HEK293 (cell line): ENCODE results near the gene FNTB.

ENCODE experiments used
- CTCF ChIA-PET: fragments of 350-600 bp; formaldehyde crosslinking; extraction: SDS; loops from one replicate; lab custom pipeline; 2021; ENCODE audit warnings: antibody characterized with exemption; lab: Yijun Ruan, JAX
- POLR2A ChIA-PET: fragments of 300-600 bp; formaldehyde crosslinking; extraction: SDS; loops from one replicate; lab custom pipeline; 2020; ENCODE audit warnings: antibody characterized with exemption, inconsistent platforms; lab: Yijun Ruan, JAX
- H3K27ac ChIP-seq: fragments of 200-500 bp; sonication (Bioruptor generic); 2 replicates; pipeline ENCODE4 v1.5.1; 2014; ENCODE audit warnings: low read depth, low read length, control low read depth, inconsistent platforms; ENCODE audit errors: extremely low read depth
- H3K36me3 ChIP-seq, 2 experiments: fragments of 200-500 bp in 1 of 2; sonication (Bioruptor generic) in 1 of 2; 1 replicate in 1 of 2; 2 replicates in 1 of 2; pipeline ENCODE4 v1.5.1; 2014 to 2017; ENCODE audit warnings: inconsistent platforms in 2 of 2, low read length in 2 of 2; ENCODE audit not compliant: control insufficient read depth in 2 of 2, insufficient read depth in 1 of 2
- H3K4me1 ChIP-seq: fragments of 200-500 bp; sonication (Bioruptor generic); 2 replicates; pipeline ENCODE4 v1.5.1; 2014; ENCODE audit warnings: mild to moderate bottlenecking, low read length, inconsistent platforms; ENCODE audit not compliant: control insufficient read depth, insufficient read depth
- H3K4me3 ChIP-seq: 2 replicates; pipeline ENCODE4 v1.5.1; 2011; ENCODE audit warnings: low read depth, mild to moderate bottlenecking, control low read depth, low read length, moderate library complexity
- H3K9me3 ChIP-seq: fragments of 200-500 bp; sonication (Bioruptor generic); 2 replicates; pipeline ENCODE4 v1.5.1; 2014; ENCODE audit warnings: low read depth, low read length, inconsistent platforms; ENCODE audit not compliant: control insufficient read depth, insufficient read depth
- HOXC10 ChIP-seq: sonication (generic); formaldehyde crosslinking; IDR thresholded peaks from 2 replicates; pipeline ENCODE4 v1.8.1; 2023; ENCODE audit warnings: mild to moderate bottlenecking, missing genetic modification reagents
- MEIS1 ChIP-seq: sonication (generic); formaldehyde crosslinking; IDR thresholded peaks from 2 replicates; pipeline ENCODE4 v1.8.1; 2022; ENCODE audit warnings: missing genetic modification reagents, mild to moderate bottlenecking, borderline replicate concordance
- SP3 ChIP-seq: fragments of 450-650 bp; formaldehyde crosslinking; IDR thresholded peaks from 2 replicates; pipeline ENCODE4 v1.5.1; 2016; ENCODE audit warnings: missing biosample characterization, missing genetic modification characterization
- YY1 ChIP-seq: fragments of 450-650 bp; formaldehyde crosslinking; IDR thresholded peaks from 2 replicates; pipeline ENCODE4 v1.5.1; 2018; ENCODE audit warnings: missing biosample characterization, missing genetic modification characterization
- ZBTB21 ChIP-seq: fragments of 450-650 bp; formaldehyde crosslinking; IDR thresholded peaks from 2 replicates; pipeline ENCODE4 v1.5.1; 2017; ENCODE audit warnings: missing biosample characterization, missing genetic modification characterization
- ZNF221 ChIP-seq: fragments of 450-650 bp; formaldehyde crosslinking; IDR thresholded peaks from 2 replicates; pipeline ENCODE4 v1.5.1; 2017; ENCODE audit warnings: missing biosample characterization, missing genetic modification characterization, borderline replicate concordance
- ZNF223 ChIP-seq: fragments of 450-650 bp; formaldehyde crosslinking; IDR thresholded peaks from 2 replicates; pipeline ENCODE4 v1.5.1; 2016; ENCODE audit warnings: missing biosample characterization, missing genetic modification characterization
- ZNF24 ChIP-seq: fragments of 450-650 bp; formaldehyde crosslinking; IDR thresholded peaks from 2 replicates; pipeline ENCODE4 v1.5.1; 2016; ENCODE audit warnings: missing biosample characterization, missing genetic modification characterization
- ZNF350 ChIP-seq: fragments of 450-650 bp; formaldehyde crosslinking; IDR thresholded peaks from 2 replicates; pipeline ENCODE4 v1.5.0; 2017; ENCODE audit warnings: missing biosample characterization, mild to moderate bottlenecking, missing genetic modification characterization
- ZNF510 ChIP-seq: fragments of 450-650 bp; formaldehyde crosslinking; IDR thresholded peaks from 2 replicates; pipeline ENCODE4 v1.5.1; 2018; ENCODE audit warnings: mild to moderate bottlenecking, missing genetic modification characterization, missing biosample characterization; ENCODE audit not compliant: insufficient replicate concordance
- ZNF514 ChIP-seq: fragments of 450-650 bp; formaldehyde crosslinking; IDR thresholded peaks from 2 replicates; pipeline ENCODE4 v1.5.1; 2016; ENCODE audit warnings: missing biosample characterization, missing genetic modification characterization
- ZNF560 ChIP-seq: fragments of 450-650 bp; formaldehyde crosslinking; IDR thresholded peaks from 2 replicates; pipeline ENCODE4 v1.5.1; 2017; ENCODE audit warnings: missing biosample characterization, missing genetic modification characterization, borderline replicate concordance
- ZNF660 ChIP-seq: fragments of 450-650 bp; IDR thresholded peaks from 2 replicates; pipeline ENCODE4 v1.5.1; 2018; ENCODE audit warnings: missing biosample characterization, mild to moderate bottlenecking, missing genetic modification characterization
- ZNF830 ChIP-seq: fragments of 450-650 bp; IDR thresholded peaks from 2 replicates; pipeline ENCODE4 v1.5.0; 2018; ENCODE audit warnings: missing biosample characterization, missing genetic modification characterization, low read depth, mild to moderate bottlenecking, moderate library complexity
- ZNF843 ChIP-seq: fragments of 450-650 bp; formaldehyde crosslinking; IDR thresholded peaks from 2 replicates; pipeline ENCODE4 v1.5.1; 2016; ENCODE audit warnings: missing biosample characterization, missing genetic modification characterization
- TF ChIP-seq, protein P1 (sequence below): fragments of 450-650 bp; formaldehyde crosslinking; IDR thresholded peaks from 2 replicates; pipeline ENCODE4 v1.5.1; 2016; ENCODE audit warnings: missing biosample characterization, missing genetic modification characterization
- TF ChIP-seq, protein P2 (sequence below): fragments of 450-650 bp; formaldehyde crosslinking; conservative IDR thresholded peaks from 2 replicates; pipeline ENCODE4 v1.5.1; 2016; ENCODE audit warnings: low read depth, missing biosample characterization, missing genetic modification characterization
- TF ChIP-seq, protein P3 (sequence below): fragments of 450-650 bp; formaldehyde crosslinking; IDR thresholded peaks from 2 replicates; pipeline ENCODE4 v1.5.1; 2016; ENCODE audit warnings: missing biosample characterization, missing genetic modification characterization, borderline replicate concordance

Gene FNTB

DNA sequence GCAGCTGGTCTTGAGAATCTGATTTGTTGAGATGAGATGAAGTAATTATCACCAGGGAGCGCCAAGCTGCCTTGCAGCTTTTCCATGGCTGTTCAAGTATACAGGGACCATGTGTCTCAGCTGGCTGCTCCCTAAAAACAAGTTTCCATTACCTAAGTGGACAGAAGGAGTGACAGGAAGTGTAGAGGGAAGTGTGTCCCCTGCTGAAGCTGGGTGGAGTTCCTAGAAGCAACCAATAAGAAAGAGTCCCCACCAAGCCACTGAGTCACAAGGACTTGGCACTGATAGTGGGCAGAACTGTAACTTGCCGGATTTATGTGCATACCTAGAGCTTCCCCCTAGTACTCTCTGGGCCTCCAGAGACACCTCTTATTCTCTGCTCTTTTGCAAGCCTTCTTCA, 42.7 kb upstream of the FNTB start:
- no peak overlapping the region for H3K4me3 ChIP-seq
- no peak for TF ChIP-seq ZNF660
- no peak for TF ChIP-seq ZBTB21 (tag by site-specific recombination)
- TF ChIP-seq, protein P1, sequence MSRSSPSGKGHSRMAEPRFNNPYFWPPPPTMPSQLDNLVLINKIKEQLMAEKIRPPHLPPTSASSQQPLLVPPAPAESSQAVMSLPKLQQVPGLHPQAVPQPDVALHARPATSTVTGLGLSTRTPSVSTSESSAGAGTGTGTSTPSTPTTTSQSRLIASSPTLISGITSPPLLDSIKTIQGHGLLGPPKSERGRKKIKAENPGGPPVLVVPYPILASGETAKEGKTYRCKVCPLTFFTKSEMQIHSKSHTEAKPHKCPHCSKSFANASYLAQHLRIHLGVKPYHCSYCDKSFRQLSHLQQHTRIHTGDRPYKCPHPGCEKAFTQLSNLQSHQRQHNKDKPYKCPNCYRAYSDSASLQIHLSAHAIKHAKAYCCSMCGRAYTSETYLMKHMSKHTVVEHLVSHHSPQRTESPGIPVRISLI (tag by site-specific recombination), result no peak
- TF ChIP-seq ZNF350 (tag by site-specific recombination), result no peak
- TF ChIP-seq SP3, result no peak
- TF ChIP-seq, protein P2, sequence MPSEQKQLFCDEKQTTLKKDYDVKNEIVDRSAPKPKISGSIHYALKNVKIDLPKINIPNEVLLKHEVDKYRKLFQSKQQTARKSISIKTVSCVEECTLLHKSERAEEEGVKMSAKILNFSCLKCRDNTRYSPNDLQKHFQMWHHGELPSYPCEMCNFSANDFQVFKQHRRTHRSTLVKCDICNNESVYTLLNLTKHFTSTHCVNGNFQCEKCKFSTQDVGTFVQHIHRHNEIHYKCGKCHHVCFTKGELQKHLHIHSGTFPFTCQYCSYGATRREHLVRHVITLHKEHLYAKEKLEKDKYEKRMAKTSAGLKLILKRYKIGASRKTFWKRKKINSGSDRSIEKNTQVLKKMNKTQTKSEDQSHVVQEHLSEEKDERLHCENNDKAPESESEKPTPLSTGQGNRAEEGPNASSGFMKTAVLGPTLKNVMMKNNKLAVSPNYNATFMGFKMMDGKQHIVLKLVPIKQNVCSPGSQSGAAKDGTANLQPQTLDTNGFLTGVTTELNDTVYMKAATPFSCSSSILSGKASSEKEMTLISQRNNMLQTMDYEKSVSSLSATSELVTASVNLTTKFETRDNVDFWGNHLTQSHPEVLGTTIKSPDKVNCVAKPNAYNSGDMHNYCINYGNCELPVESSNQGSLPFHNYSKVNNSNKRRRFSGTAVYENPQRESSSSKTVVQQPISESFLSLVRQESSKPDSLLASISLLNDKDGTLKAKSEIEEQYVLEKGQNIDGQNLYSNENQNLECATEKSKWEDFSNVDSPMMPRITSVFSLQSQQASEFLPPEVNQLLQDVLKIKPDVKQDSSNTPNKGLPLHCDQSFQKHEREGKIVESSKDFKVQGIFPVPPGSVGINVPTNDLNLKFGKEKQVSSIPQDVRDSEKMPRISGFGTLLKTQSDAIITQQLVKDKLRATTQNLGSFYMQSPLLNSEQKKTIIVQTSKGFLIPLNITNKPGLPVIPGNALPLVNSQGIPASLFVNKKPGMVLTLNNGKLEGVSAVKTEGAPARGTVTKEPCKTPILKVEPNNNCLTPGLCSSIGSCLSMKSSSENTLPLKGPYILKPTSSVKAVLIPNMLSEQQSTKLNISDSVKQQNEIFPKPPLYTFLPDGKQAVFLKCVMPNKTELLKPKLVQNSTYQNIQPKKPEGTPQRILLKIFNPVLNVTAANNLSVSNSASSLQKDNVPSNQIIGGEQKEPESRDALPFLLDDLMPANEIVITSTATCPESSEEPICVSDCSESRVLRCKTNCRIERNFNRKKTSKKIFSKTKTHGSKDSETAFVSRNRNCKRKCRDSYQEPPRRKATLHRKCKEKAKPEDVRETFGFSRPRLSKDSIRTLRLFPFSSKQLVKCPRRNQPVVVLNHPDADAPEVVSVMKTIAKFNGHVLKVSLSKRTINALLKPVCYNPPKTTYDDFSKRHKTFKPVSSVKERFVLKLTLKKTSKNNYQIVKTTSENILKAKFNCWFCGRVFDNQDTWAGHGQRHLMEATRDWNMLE (tag by site-specific recombination), result no peak
- TF ChIP-seq YY1 (tag by site-specific recombination), result no peak
- TF ChIP-seq ZNF830 (tag by site-specific recombination), result no peak
- TF ChIP-seq ZNF24, result no peak
- TF ChIP-seq ZNF221 (tag by site-specific recombination), result no peak
- TF ChIP-seq, protein P3, sequence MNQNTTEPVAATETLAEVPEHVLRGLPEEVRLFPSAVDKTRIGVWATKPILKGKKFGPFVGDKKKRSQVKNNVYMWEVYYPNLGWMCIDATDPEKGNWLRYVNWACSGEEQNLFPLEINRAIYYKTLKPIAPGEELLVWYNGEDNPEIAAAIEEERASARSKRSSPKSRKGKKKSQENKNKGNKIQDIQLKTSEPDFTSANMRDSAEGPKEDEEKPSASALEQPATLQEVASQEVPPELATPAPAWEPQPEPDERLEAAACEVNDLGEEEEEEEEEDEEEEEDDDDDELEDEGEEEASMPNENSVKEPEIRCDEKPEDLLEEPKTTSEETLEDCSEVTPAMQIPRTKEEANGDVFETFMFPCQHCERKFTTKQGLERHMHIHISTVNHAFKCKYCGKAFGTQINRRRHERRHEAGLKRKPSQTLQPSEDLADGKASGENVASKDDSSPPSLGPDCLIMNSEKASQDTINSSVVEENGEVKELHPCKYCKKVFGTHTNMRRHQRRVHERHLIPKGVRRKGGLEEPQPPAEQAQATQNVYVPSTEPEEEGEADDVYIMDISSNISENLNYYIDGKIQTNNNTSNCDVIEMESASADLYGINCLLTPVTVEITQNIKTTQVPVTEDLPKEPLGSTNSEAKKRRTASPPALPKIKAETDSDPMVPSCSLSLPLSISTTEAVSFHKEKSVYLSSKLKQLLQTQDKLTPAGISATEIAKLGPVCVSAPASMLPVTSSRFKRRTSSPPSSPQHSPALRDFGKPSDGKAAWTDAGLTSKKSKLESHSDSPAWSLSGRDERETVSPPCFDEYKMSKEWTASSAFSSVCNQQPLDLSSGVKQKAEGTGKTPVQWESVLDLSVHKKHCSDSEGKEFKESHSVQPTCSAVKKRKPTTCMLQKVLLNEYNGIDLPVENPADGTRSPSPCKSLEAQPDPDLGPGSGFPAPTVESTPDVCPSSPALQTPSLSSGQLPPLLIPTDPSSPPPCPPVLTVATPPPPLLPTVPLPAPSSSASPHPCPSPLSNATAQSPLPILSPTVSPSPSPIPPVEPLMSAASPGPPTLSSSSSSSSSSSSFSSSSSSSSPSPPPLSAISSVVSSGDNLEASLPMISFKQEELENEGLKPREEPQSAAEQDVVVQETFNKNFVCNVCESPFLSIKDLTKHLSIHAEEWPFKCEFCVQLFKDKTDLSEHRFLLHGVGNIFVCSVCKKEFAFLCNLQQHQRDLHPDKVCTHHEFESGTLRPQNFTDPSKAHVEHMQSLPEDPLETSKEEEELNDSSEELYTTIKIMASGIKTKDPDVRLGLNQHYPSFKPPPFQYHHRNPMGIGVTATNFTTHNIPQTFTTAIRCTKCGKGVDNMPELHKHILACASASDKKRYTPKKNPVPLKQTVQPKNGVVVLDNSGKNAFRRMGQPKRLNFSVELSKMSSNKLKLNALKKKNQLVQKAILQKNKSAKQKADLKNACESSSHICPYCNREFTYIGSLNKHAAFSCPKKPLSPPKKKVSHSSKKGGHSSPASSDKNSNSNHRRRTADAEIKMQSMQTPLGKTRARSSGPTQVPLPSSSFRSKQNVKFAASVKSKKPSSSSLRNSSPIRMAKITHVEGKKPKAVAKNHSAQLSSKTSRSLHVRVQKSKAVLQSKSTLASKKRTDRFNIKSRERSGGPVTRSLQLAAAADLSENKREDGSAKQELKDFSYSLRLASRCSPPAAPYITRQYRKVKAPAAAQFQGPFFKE (tag by site-specific recombination), result no peak
- TF ChIP-seq, all 188 proteins: peak for 0
- POLR2A ChIA-PET, result no interaction called here
- no peak overlapping the region for H3K27ac ChIP-seq
- H3K36me3 ChIP-seq, result peaks cover 4 to 41% of the 10 kb centered on the region in 2 experiments; a peak in 2 of 3 replicates
- H3K9me3 ChIP-seq, result no peaks in the 10 kb centered on the region
- CTCF ChIA-PET, result interaction anchor here (0.6 to 0.9 kb wide), 2 partner anchors 18 to 26 kb away, joined by 3 read pairs; no protein-coding TSS in a partner anchor
- no peaks in the 10 kb centered on the region for H3K4me1 ChIP-seq

DNA sequence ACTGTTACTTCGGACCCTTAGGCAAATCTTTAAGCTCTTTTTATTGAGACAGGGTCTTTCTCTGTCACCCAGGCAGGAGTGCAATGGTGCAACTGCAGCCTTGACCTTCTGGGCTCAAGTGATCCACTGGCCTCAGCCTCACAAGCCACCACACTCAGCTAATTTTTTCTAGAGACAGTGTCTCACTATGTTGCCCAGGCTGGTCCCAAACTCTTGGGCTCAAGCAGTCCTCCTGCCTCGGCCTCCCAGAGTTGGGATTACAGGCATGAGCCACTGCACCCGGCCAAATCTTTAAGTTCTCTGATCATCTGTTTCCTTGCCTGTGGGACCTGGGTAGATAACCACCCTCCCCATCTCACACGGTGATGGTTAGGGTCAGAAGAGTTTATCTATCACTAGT, 41.8 kb upstream of the FNTB start:
- H3K4me1 ChIP-seq, result no peaks in the 10 kb centered on the region
- ChIA-PET CTCF (interaction anchor here (0.9 kb wide), 1 partner anchor 15 kb away, joined by 3 read pairs; no protein-coding TSS in a partner anchor), POLR2A (no interaction called here)
- peaks cover 4 to 40% of the 10 kb centered on the region in 2 experiments; a peak in 2 of 3 replicates for H3K36me3 ChIP-seq
- no peak overlapping the region for H3K27ac ChIP-seq
- H3K4me3 ChIP-seq, result no peak overlapping the region
- H3K9me3 ChIP-seq, result no peaks in the 10 kb centered on the region
- TF ChIP-seq ZNF843 (tag by site-specific recombination) (no peak), HOXC10 (CRISPR knock-in tag) (no peak), ZNF514 (no peak), ZNF560 (no peak), ZNF510 (tag by site-specific recombination) (no peak), ZNF350 (tag by site-specific recombination) (no peak), MEIS1 (CRISPR knock-in tag) (no peak), ZNF223 (tag by site-specific recombination) (no peak)
- TF ChIP-seq, protein P2 (tag by site-specific recombination), result no peak
